Bone marrow (tissue), 2 donors: ENCODE data around the gene GCSAM.
"Not testable (repeated sequence)": the region's sequence is repeated elsewhere in the genome, so short reads cannot be mapped to it uniquely, and the experiment has no call there.

Source experiments
- DNase-seq, 2 donors: peaks; one replicate each; lab custom pipeline; 2025; lab: John Stamatoyannopoulos, UW

GCSAM gene

GRCh38 chr3:112072387-112073060 is 60.5 kb downstream of the GCSAM start:
- DNase-seq: not testable (repeated sequence)
